GM12864 (cell line): ENCODE results near the gene PPL.
"Not testable (repeated sequence)": the region's sequence is repeated elsewhere in the genome, so short reads cannot be mapped to it uniquely, and the experiment has no call there.

Source experiments
- DNase-seq: peaks from one replicate; pipeline ENCODE4 v3.0.0-alpha.2; 2011; ENCODE audit warnings: low read depth
- H3K4me3 ChIP-seq: 2 replicates; pipeline ENCODE4 v1.5.1; 2011; ENCODE audit warnings: mild to moderate bottlenecking, low read depth, low read length, control low read depth
- CTCF ChIP-seq: IDR thresholded peaks from 2 replicates; pipeline ENCODE4 v1.5.1; 2011; ENCODE audit warnings: low read depth, mild to moderate bottlenecking, moderate library complexity, low read length, control low read depth, inconsistent platforms; ENCODE audit errors: missing control alignments

Gene PPL

GRCh38 chr16:4899474-4899846, 37.5 kb downstream of the PPL start:
- no peak for DNase-seq
- no peak for TF ChIP-seq CTCF
- H3K4me3 ChIP-seq = no peak overlapping the region

- DNase-seq = no peak
- no peak for TF ChIP-seq CTCF
- H3K4me3 ChIP-seq = no peak overlapping the region
Observed at GRCh38 chr16:4898811-4899473, 38.0 kb downstream of the PPL start.

GRCh38 chr16:4897328-4897727, 39.6 kb downstream of the PPL start:
- DNase-seq = no peak
- TF ChIP-seq CTCF = no peak
- H3K4me3 ChIP-seq = no peak overlapping the region

- not testable (repeated sequence) for DNase-seq, H3K4me3 ChIP-seq
Observed at GRCh38 chr16:4896761-4897160, 40.2 kb downstream of the PPL start.

- no peak for DNase-seq
Observed at GRCh38 chr16:4895366-4895765, 41.6 kb downstream of the PPL start.

GRCh38 chr16:4894276-4895150, 42.4 kb downstream of the PPL start:
- TF ChIP-seq CTCF = no peak
- no peak overlapping the region for H3K4me3 ChIP-seq
- DNase-seq = no peak

More at GRCh38 chr16:4895366-4895765, 41.6 kb downstream of the PPL start:
- no peak for TF ChIP-seq CTCF
- H3K4me3 ChIP-seq = no peak overlapping the region

- no peak overlapping the region for H3K4me3 ChIP-seq
- DNase-seq = no peak
- no peak for TF ChIP-seq CTCF
Observed at GRCh38 chr16:4893103-4893862, 43.7 kb downstream of the PPL start.
